GM12878 (cell line): ENCODE results near the gene SH2D6. TPM values are rescaled to one million over a fixed set of nuclear protein-coding genes. Genes with fewer than 3 reads are reported as not detected.

Source experiments
- ATAC-seq: fragments of 200-7000 bp; cut with Tn5 transposase; 3 replicates; pipeline ENCODE4 v1.9.1; 2020; ENCODE audit warnings: mild to moderate bottlenecking, moderate library complexity
- BruUV-seq: library from RNA; stranded (reverse); fragments of 400-500 nt; replicated peaks from 2 replicates; lab custom pipeline; 2021; lab: Mats Ljungman, UMichigan
- CTCF ChIA-PET: fragments of 300-600 bp; sonication (Branson Sonifier 250); formaldehyde crosslinking; extraction: SDS; loops from one replicate; lab custom pipeline; 2021; ENCODE audit warnings: inconsistent platforms; lab: Yijun Ruan, JAX
- POLR2A ChIA-PET: fragments of 350-600 bp; formaldehyde crosslinking; extraction: SDS; loops from one replicate; lab custom pipeline; 2021; ENCODE audit warnings: inconsistent platforms; lab: Charles Lee
- RAD21 ChIA-PET: fragments of 300-600 bp; sonication (Branson Sonifier 250); formaldehyde crosslinking; loops from one replicate; lab custom pipeline; 2023; ENCODE audit warnings: antibody characterized with exemption; ENCODE audit not compliant: unreplicated experiment; lab: Charles Lee
- SMC1A ChIA-PET: fragments of 300-600 bp; sonication (Branson Sonifier 250); formaldehyde crosslinking; loops from one replicate; lab custom pipeline; 2023; ENCODE audit not compliant: unreplicated experiment, uncharacterized antibody; lab: Charles Lee
- DNase-seq: peaks from one replicate; pipeline ENCODE4 v3.0.0-alpha.2; 2011; ENCODE audit warnings: low read depth, low spot score
- FAIRE-seq: peaks from 3 replicates; lab custom pipeline; 2011; peaks lifted over from hg19 to GRCh38; lab: Jason Lieb, UNC
- H2AFZ ChIP-seq: 2 replicates; pipeline ENCODE4 v1.6.0; 2011; ENCODE audit warnings: low read depth, low read length, control low read depth; ENCODE audit not compliant: control insufficient read depth
- H3K27ac ChIP-seq: 2 replicates; pipeline ENCODE4 v1.5.1; 2011; ENCODE audit warnings: control low read depth; ENCODE audit not compliant: control insufficient read depth, insufficient read depth
- H3K27me3 ChIP-seq, 2 experiments: replicated peaks in 1 of 2; 2 replicates each; pipeline versions ENCODE4 v1.6.0 to v1.6.1; 2011; ENCODE audit warnings: low read length in 1 of 2; ENCODE audit not compliant: control insufficient read depth in 2 of 2, insufficient read depth in 2 of 2
- H3K36me3 ChIP-seq, 2 experiments: 2 replicates each; pipeline ENCODE4 v1.5.1; 2011; ENCODE audit warnings: low read length in 1 of 2; ENCODE audit not compliant: control insufficient read depth in 2 of 2, insufficient read depth in 2 of 2
- H3K4me1 ChIP-seq: 2 replicates; pipeline ENCODE4 v1.6.1; 2011; ENCODE audit warnings: mild to moderate bottlenecking, low read length, moderate library complexity, mixed read lengths; ENCODE audit not compliant: control insufficient read depth, insufficient read depth
- H3K4me2 ChIP-seq: 2 replicates; pipeline ENCODE4 v1.6.0; 2011; ENCODE audit warnings: control low read depth; ENCODE audit not compliant: control insufficient read depth, insufficient read depth
- H3K4me3 ChIP-seq: fragments of 200-600 bp; sonication (generic); 2 replicates; pipeline ENCODE4 v1.5.1; 2016
- H3K79me2 ChIP-seq: 2 replicates; pipeline ENCODE4 v1.6.0; 2011; ENCODE audit warnings: low read length; ENCODE audit not compliant: control insufficient read depth, insufficient read depth
- H3K9ac ChIP-seq: 2 replicates; pipeline ENCODE4 v1.8.0; 2011; ENCODE audit warnings: low read length, control low read depth, mixed read lengths; ENCODE audit not compliant: control insufficient read depth, insufficient read depth
- H3K9me3 ChIP-seq: replicated peaks from 3 replicates; pipeline ENCODE4 v1.5.1; 2011; ENCODE audit warnings: mild to moderate bottlenecking, low read length; ENCODE audit not compliant: control insufficient read depth, insufficient read depth
- H4K20me1 ChIP-seq: 2 replicates; pipeline ENCODE4 v1.6.0; 2011; ENCODE audit not compliant: control insufficient read depth, insufficient read depth
- ELK1 ChIP-seq: IDR thresholded peaks from 2 replicates; pipeline ENCODE4 v1.6.1; 2012; ENCODE audit warnings: low read depth, low read length, improper control_type of control experiment
- HDAC2 ChIP-seq: fragments of 200-600 bp; sonication (generic); IDR thresholded peaks from 2 replicates; pipeline ENCODE4 v1.6.1; 2017
- NKRF ChIP-seq: fragments of 450-650 bp; conservative IDR thresholded peaks from 2 replicates; pipeline ENCODE4 v1.6.1; 2017; ENCODE audit warnings: mild to moderate bottlenecking, moderate library complexity
- NR2F1 ChIP-seq: fragments of 450-650 bp; conservative IDR thresholded peaks from 2 replicates; pipeline ENCODE4 v1.6.1; 2017; ENCODE audit warnings: mild to moderate bottlenecking
- POU2F2 ChIP-seq: IDR thresholded peaks from 3 replicates; pipeline ENCODE4 v1.6.1; 2011; ENCODE audit warnings: low read depth, mild to moderate bottlenecking, low read length, borderline replicate concordance
- PRDM15 ChIP-seq: fragments of 450-650 bp; formaldehyde crosslinking; IDR thresholded peaks from 2 replicates; pipeline ENCODE4 v1.4.0; 2020; ENCODE audit warnings: mild to moderate bottlenecking, moderate library complexity
- TCF7 ChIP-seq: IDR thresholded peaks from 2 replicates; pipeline ENCODE4 v1.6.1; 2014; ENCODE audit warnings: antibody characterized with exemption, borderline replicate concordance
- ZNF592 ChIP-seq: fragments of 450-650 bp; IDR thresholded peaks from 2 replicates; pipeline ENCODE4 v1.6.1; 2017; ENCODE audit warnings: mild to moderate bottlenecking, moderate library complexity
- WGBS: methylation state at CpG from one replicate; pipeline ENCODE4 v1.1.6; 2016; ENCODE audit warnings: low lambda C conversion rate; ENCODE audit not compliant: insufficient replicate concordance, insufficient coverage; ENCODE audit errors: missing lambda C conversion rate; 5-methylcytosine and 5-hydroxymethylcytosine counted together
- in situ Hi-C: fragments of 300-500 bp; cut with MboI; formaldehyde crosslinking; loops from 9 replicates; pipeline ENCODE4 v1.14.3; 2018; ENCODE audit warnings: mixed read lengths
- intact Hi-C: fragments of 100-400 bp; cut with micrococcal nuclease; formaldehyde crosslinking; loops from one replicate; pipeline ENCODE4 v1.14.2; 2022; ENCODE audit not compliant: unreplicated experiment
- polyA plus RNA-seq, 11 experiments: library from polyadenylated mRNA; depleted of rRNA in 4 of 11; unstranded in 6 of 11; stranded (reverse) in 5 of 11; fragments of >200 nt; fragmentation: Nextera tagmentation in 4 of 11; fragmentation: Illumina TruSeq in 1 of 11; extraction: Ambion mirVana in 4 of 11; extraction: Trizol in 1 of 11; gene quantifications; 1 replicate in 1 of 11; 2 replicates in 10 of 11; pipeline versions ENCODE4 v1.2.1 to v1.2.3, GENCODE V29; 2011 to 2016; ENCODE audit warnings: inconsistent platforms in 2 of 11, missing spikeins in 2 of 11, low read depth in 1 of 11
- total RNA-seq, 4 experiments: library from RNA; depleted of rRNA in 3 of 4; stranded (reverse); fragments of >200 nt in 3 of 4; fragmentation: Illumina TruSeq in 1 of 4; extraction: Trizol in 1 of 4; gene quantifications; 2 replicates each; pipeline versions ENCODE4 v1.2.1 to v1.2.3, GENCODE V29; 2013 to 2021

SH2D6 gene
- total and polyA plus RNA-seq, 10 of the 15 experiments (the other 5 are each of a cell fraction or from before 2014, with no cell fraction given), result 0.23 to 0.59 (median 0.34) TPM; not detected in 6

- TF ChIP-seq ZNF592, result no peak
- no peak for TF ChIP-seq HDAC2
- TF ChIP-seq, all 136 proteins: peak for 0
These were observed 3.6 kb upstream of the SH2D6 start (continued) for GRCh38 chr2:85414761-85415553.

GRCh38 chr2:85415980-85416650 lies 2.4 kb upstream of the SH2D6 start:
- peaks cover 11% of the 10 kb centered on the region for H3K4me1 ChIP-seq
- H3K9me3 ChIP-seq, result no peaks in the 10 kb centered on the region
- H3K9ac ChIP-seq, result no peak overlapping the region
- H3K79me2 ChIP-seq, result peaks cover 4% of the 10 kb centered on the region
- in situ Hi-C loops (no loop called here), intact Hi-C loops (no loop called here)
- H4K20me1 ChIP-seq, result no peaks in the 10 kb centered on the region
- no TSS peak for BruUV-seq
- H3K36me3 ChIP-seq, result no peaks in the 10 kb centered on the region
- DNase-seq (no peak), ATAC-seq (no peak), FAIRE-seq (no peak)
- CTCF ChIA-PET, result interaction anchor here (0.9 to 1.4 kb wide), 2 partner anchors 134 to 135 kb away, joined by 3 to 5 read pairs; no protein-coding TSS in a partner anchor
- H3K27ac ChIP-seq, result no peak overlapping the region
- H3K4me2 ChIP-seq, result no peak overlapping the region
- SMC1A ChIA-PET, result no interaction called here
- no peaks in the 10 kb centered on the region for H3K27me3 ChIP-seq
- H2AFZ ChIP-seq, result no peak overlapping the region
- RAD21 ChIA-PET, result interaction anchor here (1.2 kb wide), 1 partner anchor 136 kb away, joined by 3 read pairs; no protein-coding TSS in a partner anchor
- POLR2A ChIA-PET, result interaction anchor here (1.0 to 2.0 kb wide), 4 partner anchors 121 to 416 kb away, joined by 3 to 6 read pairs (median 4); partner anchors contain the start of genes GGCX and MAT2A
- WGBS, result 44% methylated on average over 11 of the region's 12 CpGs
- no peak overlapping the region for H3K4me3 ChIP-seq
- TF ChIP-seq TCF7, result no peak
- TF ChIP-seq POU2F2, result no peak
- no peak for TF ChIP-seq ELK1
- TF ChIP-seq NKRF, result no peak
- TF ChIP-seq NR2F1, result no peak
- TF ChIP-seq PRDM15 (CRISPR knock-in tag), result no peak
